ENCODE data around the gene TBX3. TPM values are rescaled to one million over a fixed set of nuclear protein-coding genes. Genes with fewer than 3 reads are reported as not detected.

The TBX3 gene
- polyA plus RNA-seq, 1 experiment = 66.4 TPM

DNA sequence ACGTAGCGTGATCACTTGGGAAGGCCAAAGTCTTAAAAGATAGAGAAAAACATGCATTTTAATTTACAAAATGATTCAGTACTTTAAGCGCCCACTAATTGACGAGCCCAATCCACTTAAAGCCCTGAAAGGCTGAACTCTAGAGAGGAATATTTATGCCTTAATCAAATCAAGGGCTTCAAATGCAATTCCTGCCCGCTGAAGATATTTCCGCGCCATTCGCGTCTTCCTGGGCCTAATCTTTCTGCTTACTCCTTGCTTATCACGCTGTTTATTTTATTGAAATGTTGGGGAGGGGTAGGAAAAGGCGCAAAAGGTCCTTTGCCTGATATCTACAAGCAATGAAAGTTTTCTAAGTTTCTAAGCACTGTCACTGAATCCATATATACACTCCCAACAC lies 4.0 kb downstream of the TBX3 start:
- ChIA-PET CTCF (no interaction called here), POLR2A (no interaction called here)
- Histone ChIP-seq H3K4me3 (ENCODE audit: low read depth, low read length) (peak overlapping the region; percentile 93), H3K27me3 (ENCODE audit: control insufficient read depth, insufficient read depth, low read length) (no peaks in the 10 kb centered on the region), H3K36me3 (ENCODE audit: control insufficient read depth, insufficient read depth, low read length) (peaks cover 31% of the 10 kb centered on the region)
- TF ChIP-seq, protein P1, sequence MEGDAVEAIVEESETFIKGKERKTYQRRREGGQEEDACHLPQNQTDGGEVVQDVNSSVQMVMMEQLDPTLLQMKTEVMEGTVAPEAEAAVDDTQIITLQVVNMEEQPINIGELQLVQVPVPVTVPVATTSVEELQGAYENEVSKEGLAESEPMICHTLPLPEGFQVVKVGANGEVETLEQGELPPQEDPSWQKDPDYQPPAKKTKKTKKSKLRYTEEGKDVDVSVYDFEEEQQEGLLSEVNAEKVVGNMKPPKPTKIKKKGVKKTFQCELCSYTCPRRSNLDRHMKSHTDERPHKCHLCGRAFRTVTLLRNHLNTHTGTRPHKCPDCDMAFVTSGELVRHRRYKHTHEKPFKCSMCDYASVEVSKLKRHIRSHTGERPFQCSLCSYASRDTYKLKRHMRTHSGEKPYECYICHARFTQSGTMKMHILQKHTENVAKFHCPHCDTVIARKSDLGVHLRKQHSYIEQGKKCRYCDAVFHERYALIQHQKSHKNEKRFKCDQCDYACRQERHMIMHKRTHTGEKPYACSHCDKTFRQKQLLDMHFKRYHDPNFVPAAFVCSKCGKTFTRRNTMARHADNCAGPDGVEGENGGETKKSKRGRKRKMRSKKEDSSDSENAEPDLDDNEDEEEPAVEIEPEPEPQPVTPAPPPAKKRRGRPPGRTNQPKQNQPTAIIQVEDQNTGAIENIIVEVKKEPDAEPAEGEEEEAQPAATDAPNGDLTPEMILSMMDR (IDR thresholded peaks at IDR 0.05; ENCODE audit: insufficient read depth, low read depth, low read length) = no peak
- DNase-seq (ENCODE audit: low read depth) = no peak

DNA sequence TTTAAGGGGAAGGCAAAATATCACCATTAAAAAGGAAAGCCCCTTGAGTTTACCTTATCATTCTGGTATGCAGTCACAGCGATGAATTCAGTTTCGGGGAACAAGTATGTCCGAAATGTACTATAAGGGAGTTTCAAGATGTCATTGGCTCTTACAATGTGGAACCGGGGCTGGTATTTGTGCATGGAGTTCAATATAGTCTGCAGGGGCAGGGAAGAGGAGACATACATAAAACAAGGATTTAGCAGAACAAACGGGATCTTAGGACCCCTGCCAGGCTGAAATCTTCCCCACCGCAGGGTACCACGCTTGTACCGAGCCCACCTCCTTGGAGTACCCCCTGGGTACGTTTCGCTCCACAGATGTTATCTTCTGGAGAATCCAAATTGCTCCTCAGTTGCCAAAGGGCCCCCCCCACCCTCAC lies 4.5 kb downstream of the TBX3 start:
- H3K4me3 ChIP-seq (ENCODE audit: low read depth, low read length) = peak overlapping the region; percentile 93
- no peaks in the 10 kb centered on the region for H3K27me3 ChIP-seq (ENCODE audit: control insufficient read depth, insufficient read depth, low read length)
- no peak for DNase-seq (ENCODE audit: low read depth)
- H3K36me3 ChIP-seq (ENCODE audit: control insufficient read depth, insufficient read depth, low read length) = peaks cover 35% of the 10 kb centered on the region
- ChIA-PET POLR2A (interaction anchor here (1.1 kb wide), 1 partner anchor 11 kb away, joined by 3 read pairs; no protein-coding TSS in a partner anchor), CTCF (interaction anchor here (1.0 kb wide), 1 partner anchor 1074 kb away, joined by 3 read pairs; no protein-coding TSS in a partner anchor)
- TF ChIP-seq, protein P1 (IDR thresholded peaks at IDR 0.05; ENCODE audit: insufficient read depth, low read depth, low read length) = no peak

DNA sequence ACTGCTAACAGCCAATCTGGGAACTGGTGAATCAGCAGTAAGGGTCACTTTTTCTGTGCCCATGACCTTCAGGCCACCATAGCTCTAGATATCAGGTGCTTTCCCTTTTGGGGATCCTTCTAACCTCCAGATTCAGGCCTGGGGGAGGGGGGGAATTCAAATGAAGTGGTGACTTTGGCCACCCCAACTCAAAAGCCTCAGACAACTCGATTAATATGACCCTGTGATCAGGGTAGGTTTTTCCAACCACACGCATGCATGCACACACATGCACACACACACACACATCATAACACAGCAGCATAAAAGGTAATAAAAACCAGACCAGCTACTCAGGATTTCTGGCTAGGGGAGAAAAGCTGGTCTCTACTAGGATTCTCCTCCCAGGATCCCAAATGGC lies 5.3 kb downstream of the TBX3 start:
- POLR2A ChIA-PET = interaction anchor here (0.6 to 1.1 kb wide), 3 partner anchors 9 to 477 kb away, joined by 3 to 5 read pairs (median 3); no protein-coding TSS in a partner anchor
- DNase-seq (ENCODE audit: low read depth) = no peak
- TF ChIP-seq, protein P1 (IDR thresholded peaks at IDR 0.05; ENCODE audit: insufficient read depth, low read depth, low read length) = no peak
- H3K36me3 ChIP-seq (ENCODE audit: control insufficient read depth, insufficient read depth, low read length) = peaks cover 41% of the 10 kb centered on the region
- CTCF ChIA-PET = interaction anchor here (1.0 to 1.1 kb wide), 2 partner anchors 9 to 1075 kb away, joined by 3 to 4 read pairs; no protein-coding TSS in a partner anchor
- H3K4me3 ChIP-seq (ENCODE audit: low read depth, low read length) = peak overlapping the region; percentile 93
- no peaks in the 10 kb centered on the region for H3K27me3 ChIP-seq (ENCODE audit: control insufficient read depth, insufficient read depth, low read length)

DNA sequence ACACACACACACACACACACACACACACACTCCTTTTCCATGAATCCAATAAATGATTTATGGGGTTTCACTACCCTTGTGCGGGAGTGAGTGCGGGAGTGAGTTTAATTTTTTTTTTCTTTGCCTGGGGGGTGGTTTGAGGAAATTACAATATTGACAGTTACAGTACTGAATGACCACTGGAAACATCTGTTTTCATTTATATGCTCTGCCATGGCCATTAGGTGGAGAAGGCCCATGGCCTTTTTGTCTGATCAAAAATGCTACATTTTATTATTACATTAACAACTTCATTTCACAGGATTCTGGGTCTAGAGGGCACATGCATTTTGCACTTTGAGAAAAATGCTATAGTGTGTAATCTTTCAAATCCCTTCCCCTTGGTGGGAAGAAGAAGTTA lies 5.9 kb downstream of the TBX3 start:
- Histone ChIP-seq H3K4me3 (ENCODE audit: low read depth, low read length) (peak overlapping the region; percentile 93), H3K36me3 (ENCODE audit: control insufficient read depth, insufficient read depth, low read length) (peaks cover 45% of the 10 kb centered on the region), H3K27me3 (ENCODE audit: control insufficient read depth, insufficient read depth, low read length) (no peaks in the 10 kb centered on the region)
- no peak for DNase-seq (ENCODE audit: low read depth)
- ChIA-PET CTCF (interaction anchor here (1.1 kb wide), 1 partner anchor 8 kb away, joined by 4 read pairs; no protein-coding TSS in a partner anchor), POLR2A (interaction anchor here (0.6 kb wide), 1 partner anchor 10 kb away, joined by 5 read pairs; no protein-coding TSS in a partner anchor)
- TF ChIP-seq, protein P1 (IDR thresholded peaks at IDR 0.05; ENCODE audit: insufficient read depth, low read depth, low read length) = no peak

DNA sequence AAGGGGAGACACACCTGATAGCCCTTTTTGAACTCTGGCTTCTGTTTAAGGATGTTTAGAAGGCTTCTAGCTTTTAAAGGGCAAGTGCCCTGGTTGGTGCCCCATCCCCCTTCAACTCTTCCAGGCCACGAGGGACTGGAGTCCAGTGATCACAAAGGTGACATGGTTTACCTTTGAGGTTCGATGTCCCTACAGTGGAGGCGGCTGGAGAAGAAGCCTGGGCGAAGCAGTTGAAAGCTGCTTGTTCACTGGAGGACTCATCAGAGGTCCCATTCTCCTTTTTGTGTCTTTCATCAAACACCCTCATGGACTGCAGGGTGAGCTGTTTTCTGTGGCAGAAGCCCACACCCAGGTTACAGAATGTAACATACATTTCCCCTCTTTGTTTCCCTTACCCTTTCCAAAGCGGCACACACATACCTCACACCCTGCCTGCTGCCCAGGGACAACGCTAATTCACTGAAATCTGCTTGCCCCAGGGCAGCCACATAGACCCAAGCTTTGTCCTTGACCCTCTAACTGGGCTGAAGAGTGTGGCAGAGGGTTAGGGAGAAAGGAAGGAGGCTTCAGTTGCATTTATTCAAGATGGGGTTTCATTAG lies 7.7 kb downstream of the TBX3 start:
- H3K4me3 ChIP-seq (ENCODE audit: low read depth, low read length) = peak overlapping the region; percentile 93
- ChIA-PET POLR2A (interaction anchor here (0.5 to 1.7 kb wide), 6 partner anchors 8 to 1082 kb away, joined by 3 to 13 read pairs (median 3); partner anchors contain the start of gene TBX3), CTCF (interaction anchor here (0.8 to 1.9 kb wide), 6 partner anchors 10 to 1080 kb away, joined by 3 to 8 read pairs (median 6); no protein-coding TSS in a partner anchor)
- peaks cover 52% of the 10 kb centered on the region for H3K36me3 ChIP-seq (ENCODE audit: control insufficient read depth, insufficient read depth, low read length)
- no peaks in the 10 kb centered on the region for H3K27me3 ChIP-seq (ENCODE audit: control insufficient read depth, insufficient read depth, low read length)
- TF ChIP-seq, protein P1 (IDR thresholded peaks at IDR 0.05; ENCODE audit: insufficient read depth, low read depth, low read length) = no peak
- no peak for DNase-seq (ENCODE audit: low read depth)

Data from BJ (cell line).